Mesangial cell (primary cell): ENCODE data around the gene TMC2. TPM values are rescaled to one million over a fixed set of nuclear protein-coding genes. Genes with fewer than 3 reads are reported as not detected.

Experiments used
- total RNA-seq: library from RNA; depleted of rRNA; stranded (reverse); fragments of >200 nt; gene quantifications from 2 replicates; pipeline ENCODE4 v1.2.3, GENCODE V29; 2015

TMC2 gene, protein sequence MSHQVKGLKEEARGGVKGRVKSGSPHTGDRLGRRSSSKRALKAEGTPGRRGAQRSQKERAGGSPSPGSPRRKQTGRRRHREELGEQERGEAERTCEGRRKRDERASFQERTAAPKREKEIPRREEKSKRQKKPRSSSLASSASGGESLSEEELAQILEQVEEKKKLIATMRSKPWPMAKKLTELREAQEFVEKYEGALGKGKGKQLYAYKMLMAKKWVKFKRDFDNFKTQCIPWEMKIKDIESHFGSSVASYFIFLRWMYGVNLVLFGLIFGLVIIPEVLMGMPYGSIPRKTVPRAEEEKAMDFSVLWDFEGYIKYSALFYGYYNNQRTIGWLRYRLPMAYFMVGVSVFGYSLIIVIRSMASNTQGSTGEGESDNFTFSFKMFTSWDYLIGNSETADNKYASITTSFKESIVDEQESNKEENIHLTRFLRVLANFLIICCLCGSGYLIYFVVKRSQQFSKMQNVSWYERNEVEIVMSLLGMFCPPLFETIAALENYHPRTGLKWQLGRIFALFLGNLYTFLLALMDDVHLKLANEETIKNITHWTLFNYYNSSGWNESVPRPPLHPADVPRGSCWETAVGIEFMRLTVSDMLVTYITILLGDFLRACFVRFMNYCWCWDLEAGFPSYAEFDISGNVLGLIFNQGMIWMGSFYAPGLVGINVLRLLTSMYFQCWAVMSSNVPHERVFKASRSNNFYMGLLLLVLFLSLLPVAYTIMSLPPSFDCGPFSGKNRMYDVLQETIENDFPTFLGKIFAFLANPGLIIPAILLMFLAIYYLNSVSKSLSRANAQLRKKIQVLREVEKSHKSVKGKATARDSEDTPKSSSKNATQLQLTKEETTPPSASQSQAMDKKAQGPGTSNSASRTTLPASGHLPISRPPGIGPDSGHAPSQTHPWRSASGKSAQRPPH
- not detected in 2 replicates for total RNA-seq

GRCh38 chr20:2536560-2536986 lies at the start of gene TMC2:
TMC2 (plus strand) TSS chr20:2536573; CDS start chr20:2536622, 49 bp downstream.

GRCh38 chr20:2508631-2509467 lies 27.5 kb upstream of the TMC2 start, which contains the start of gene ZNF343:
ZNF343 (minus strand) TSS chr20:2508915; CDS start chr20:2493895, 15,020 bp downstream.

GRCh38 chr20:2651772-2652723 lies 115.7 kb downstream of the TMC2 start, which contains the start of gene NOP56:
NOP56 (plus strand) TSS chr20:2652632; CDS start chr20:2652661, 29 bp downstream.

DNA sequence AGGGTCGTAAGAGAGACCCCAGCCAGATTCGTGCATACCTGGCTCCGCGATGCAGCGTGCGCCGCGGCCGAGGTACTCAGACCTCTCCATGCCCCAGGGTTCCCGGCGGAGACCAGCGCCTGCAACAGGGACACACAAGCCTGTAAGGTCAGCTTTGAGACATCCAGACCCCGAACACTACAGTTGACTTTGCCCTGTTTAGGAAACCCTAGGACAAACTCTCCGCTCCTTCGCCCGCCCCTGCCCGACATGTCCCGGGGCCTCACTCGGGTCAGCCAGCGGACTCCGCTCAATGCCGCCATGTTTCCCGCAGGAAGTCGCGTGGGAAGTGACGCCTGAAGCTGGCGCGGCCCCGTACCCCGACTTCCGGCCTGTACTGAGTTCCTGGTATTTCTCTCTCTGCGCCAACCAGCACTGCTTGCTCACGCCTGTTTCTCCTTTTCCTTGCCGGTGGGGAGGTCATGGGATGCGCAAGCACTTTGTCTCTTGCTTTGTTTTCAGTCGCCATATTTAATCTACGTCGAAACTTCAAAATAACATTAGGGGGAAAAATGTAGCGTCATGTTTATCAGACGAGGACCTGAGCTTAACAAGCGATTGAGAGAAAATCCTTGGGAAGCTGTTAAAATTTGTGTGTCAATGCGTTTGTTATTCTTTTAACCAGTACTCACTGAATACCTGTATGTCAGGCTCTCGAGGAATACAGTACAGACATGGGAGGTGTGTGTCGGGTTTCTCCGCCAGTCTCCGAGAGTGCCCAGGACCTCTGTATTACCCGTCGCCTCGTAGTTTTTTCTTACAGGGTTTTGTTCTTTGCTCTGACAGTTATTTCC lies 127.7 kb downstream of the TMC2 start, which contains the start of gene IDH3B:
IDH3B (minus strand) TSS at position 330 of the 833 bp plus-strand sequence; CDS start at position 302, 28 bp downstream.

Other genes with a start within 250 kb of the TMC2 start
- gene TGM3, start 240.6 kb upstream of the TMC2 start, total RNA-seq = not detected in 2 replicates
- gene TGM6, start 155.7 kb upstream of the TMC2 start, total RNA-seq = not detected in 2 replicates
- 339 and 796 TPM in 2 replicates for gene SNRPB, start 65.8 kb upstream of the TMC2 start, total RNA-seq
- gene ZNF343, start 27.7 kb upstream of the TMC2 start, total RNA-seq = 3.9 and 8.7 TPM in 2 replicates
- gene NOP56, start 116.1 kb downstream of the TMC2 start, total RNA-seq = 72.0 and 150 TPM in 2 replicates
- 96.6 and 108 TPM in 2 replicates for gene IDH3B, start 127.6 kb downstream of the TMC2 start, total RNA-seq
- gene EBF4, start 156.2 kb downstream of the TMC2 start, total RNA-seq = 0.98 and 7.2 TPM in 2 replicates